Loucy (cell line): ENCODE measurements around the gene HELZ.

Experiments used
- H2AFZ ChIP-seq: fragments of 200-600 bp; sonication (generic); 2 replicates; pipeline ENCODE4 v1.6.0; 2016; ENCODE audit warnings: antibody characterized with exemption, mild to moderate bottlenecking, low read length, moderate library complexity
- H3F3A ChIP-seq: fragments of 200-600 bp; 2 replicates; pipeline ENCODE4 v1.6.0; 2016; ENCODE audit warnings: antibody characterized with exemption, low read depth, mild to moderate bottlenecking
- H3K27me3 ChIP-seq: fragments of 200-600 bp; sonication (generic); 2 replicates; pipeline ENCODE4 v1.6.1; 2014; ENCODE audit warnings: low read length, mild to moderate bottlenecking; ENCODE audit not compliant: insufficient read depth, poor library complexity, severe bottlenecking
- H3K36me3 ChIP-seq: fragments of 200-600 bp; sonication (generic); 2 replicates; pipeline ENCODE4 v1.6.1; 2016; ENCODE audit warnings: low read length; ENCODE audit not compliant: insufficient read depth
- H3K4me1 ChIP-seq: fragments of 200-600 bp; sonication (generic); 2 replicates; pipeline ENCODE4 v1.5.1; 2014; ENCODE audit warnings: low read length, mild to moderate bottlenecking; ENCODE audit not compliant: insufficient read depth, poor library complexity, severe bottlenecking
- H3K4me2 ChIP-seq: fragments of 200-600 bp; sonication (generic); 2 replicates; pipeline ENCODE4 v1.6.0; 2014; ENCODE audit warnings: antibody characterized with exemption, low read length, low read depth, mild to moderate bottlenecking; ENCODE audit not compliant: poor library complexity, severe bottlenecking
- H3K4me3 ChIP-seq: fragments of 200-600 bp; sonication (generic); 2 replicates; pipeline ENCODE4 v1.5.1; 2014; ENCODE audit warnings: low read length, mild to moderate bottlenecking, mixed read lengths; ENCODE audit not compliant: poor library complexity, severe bottlenecking
- H3K79me2 ChIP-seq: fragments of 200-600 bp; sonication (generic); 2 replicates; pipeline ENCODE4 v1.6.1; 2014; ENCODE audit warnings: low read length; ENCODE audit not compliant: insufficient read depth
- H3K9ac ChIP-seq: fragments of 200-600 bp; sonication (generic); 2 replicates; pipeline ENCODE4 v1.6.0; 2014; ENCODE audit warnings: mild to moderate bottlenecking, low read depth, low read length, moderate library complexity; ENCODE audit not compliant: poor library complexity, severe bottlenecking
- H3K9me2 ChIP-seq: fragments of 200-600 bp; sonication (generic); replicated peaks from 2 replicates; pipeline ENCODE4 v1.6.1; 2016; ENCODE audit warnings: low read depth, low read length, mixed read lengths
- H3K9me3 ChIP-seq: fragments of 200-600 bp; sonication (generic); 2 replicates; pipeline ENCODE4 v1.6.1; 2014; ENCODE audit warnings: mild to moderate bottlenecking, antibody characterized with exemption, low read length, low read depth; ENCODE audit not compliant: insufficient read depth
- H4K20me1 ChIP-seq: fragments of 200-600 bp; sonication (generic); 2 replicates; pipeline ENCODE4 v1.6.0; 2014; ENCODE audit warnings: antibody characterized with exemption, low read length, mild to moderate bottlenecking; ENCODE audit not compliant: insufficient read depth, poor library complexity, severe bottlenecking
- EZH2phosphoT487 ChIP-seq: fragments of 200-600 bp; IDR thresholded peaks from 2 replicates; pipeline ENCODE4 v1.6.1; 2018; ENCODE audit warnings: antibody characterized with exemption, mild to moderate bottlenecking, moderate library complexity, borderline replicate concordance
- TF ChIP-seq, protein P1 (sequence below): fragments of 200-600 bp; sonication (generic); conservative IDR thresholded peaks from 2 replicates; pipeline ENCODE4 v1.5.1; 2014; ENCODE audit warnings: mild to moderate bottlenecking, antibody characterized with exemption, low read length

Gene HELZ

DNA sequence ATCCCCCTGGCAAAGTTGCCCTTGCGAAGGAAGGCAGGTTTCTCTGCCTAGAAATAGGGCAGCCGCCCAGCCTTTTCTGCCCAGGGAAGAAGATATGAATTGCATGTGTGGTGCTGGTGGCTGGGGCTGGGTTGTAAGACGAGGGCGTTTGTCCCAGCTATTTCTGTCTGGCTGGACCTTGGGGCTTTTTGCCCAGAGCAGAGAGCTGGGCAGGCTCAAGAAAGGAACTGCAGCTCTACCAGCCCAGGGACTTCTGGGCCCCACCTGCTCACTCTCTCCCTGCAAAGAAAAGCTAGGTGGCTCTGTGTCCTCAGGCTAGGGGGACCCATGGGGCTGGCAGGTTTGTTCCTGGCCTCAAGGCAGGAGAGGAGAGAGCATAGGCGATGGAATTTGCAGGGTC, 200.1 kb downstream of the HELZ start:
- H3K36me3 ChIP-seq, result no peaks in the 10 kb centered on the region
- H4K20me1 ChIP-seq, result no peaks in the 10 kb centered on the region
- H3K4me2 ChIP-seq, result no peak overlapping the region
- H3K9ac ChIP-seq, result no peak overlapping the region
- H3K9me3 ChIP-seq, result peaks cover 16% of the 10 kb centered on the region
- TF ChIP-seq, protein P1, sequence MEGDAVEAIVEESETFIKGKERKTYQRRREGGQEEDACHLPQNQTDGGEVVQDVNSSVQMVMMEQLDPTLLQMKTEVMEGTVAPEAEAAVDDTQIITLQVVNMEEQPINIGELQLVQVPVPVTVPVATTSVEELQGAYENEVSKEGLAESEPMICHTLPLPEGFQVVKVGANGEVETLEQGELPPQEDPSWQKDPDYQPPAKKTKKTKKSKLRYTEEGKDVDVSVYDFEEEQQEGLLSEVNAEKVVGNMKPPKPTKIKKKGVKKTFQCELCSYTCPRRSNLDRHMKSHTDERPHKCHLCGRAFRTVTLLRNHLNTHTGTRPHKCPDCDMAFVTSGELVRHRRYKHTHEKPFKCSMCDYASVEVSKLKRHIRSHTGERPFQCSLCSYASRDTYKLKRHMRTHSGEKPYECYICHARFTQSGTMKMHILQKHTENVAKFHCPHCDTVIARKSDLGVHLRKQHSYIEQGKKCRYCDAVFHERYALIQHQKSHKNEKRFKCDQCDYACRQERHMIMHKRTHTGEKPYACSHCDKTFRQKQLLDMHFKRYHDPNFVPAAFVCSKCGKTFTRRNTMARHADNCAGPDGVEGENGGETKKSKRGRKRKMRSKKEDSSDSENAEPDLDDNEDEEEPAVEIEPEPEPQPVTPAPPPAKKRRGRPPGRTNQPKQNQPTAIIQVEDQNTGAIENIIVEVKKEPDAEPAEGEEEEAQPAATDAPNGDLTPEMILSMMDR, result no peak
- H2AFZ ChIP-seq, result no peak overlapping the region
- H3K4me1 ChIP-seq, result no peaks in the 10 kb centered on the region
- no peaks in the 10 kb centered on the region for H3K79me2 ChIP-seq
- H3K27me3 ChIP-seq, result no peaks in the 10 kb centered on the region
- no peak overlapping the region for H3K4me3 ChIP-seq
- no peaks in the 10 kb centered on the region for H3F3A ChIP-seq
- H3K9me2 ChIP-seq, result no peaks in the 10 kb centered on the region

DNA sequence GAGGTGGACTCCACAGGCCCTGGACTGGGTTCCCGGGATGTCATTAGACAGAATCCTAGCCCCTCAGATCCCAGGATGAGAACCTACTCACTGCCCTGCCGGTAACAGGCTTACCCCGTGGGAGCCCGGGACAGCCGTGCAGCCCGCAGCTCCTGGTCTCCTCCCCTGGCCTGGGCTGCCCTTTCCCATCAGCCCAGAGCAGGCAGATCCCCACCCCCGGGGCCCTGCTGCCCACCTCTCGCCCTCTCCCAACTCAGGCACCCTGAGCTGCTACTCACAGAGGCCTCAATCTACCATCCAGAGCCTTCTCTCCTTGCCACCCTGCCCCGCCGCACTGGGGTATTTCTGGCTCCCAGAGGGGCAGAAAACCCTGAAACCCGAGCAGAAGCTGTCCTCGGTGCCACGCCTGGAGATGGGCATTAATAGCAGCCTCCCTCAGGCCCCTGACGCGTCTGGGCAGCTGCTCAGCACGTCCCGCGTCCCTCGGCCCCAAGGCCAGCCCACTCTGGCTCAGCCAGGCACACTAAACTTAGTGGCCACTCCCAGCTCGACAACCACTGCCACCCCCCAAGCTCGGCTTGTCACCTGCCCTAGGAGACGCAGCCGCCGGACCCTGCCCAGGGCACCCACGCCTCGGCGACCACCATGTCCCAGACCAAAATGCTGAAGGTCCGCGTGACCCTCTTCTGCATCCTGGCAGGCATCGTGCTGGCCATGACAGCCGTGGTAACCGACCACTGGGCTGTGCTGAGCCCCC, 200.8 kb downstream of the HELZ start, which contains the start of gene CACNG1:
TSS of gene CACNG1 (plus strand) at position 539 of the 757 bp plus-strand sequence. CDS start at position 646, 107 bp downstream.
- H3K27me3 ChIP-seq, result no peaks in the 10 kb centered on the region
- no peaks in the 10 kb centered on the region for H3F3A ChIP-seq
- H3K9ac ChIP-seq, result no peak within 1 kb of the TSS
- no peaks in the 10 kb centered on the region for H3K9me2 ChIP-seq
- H4K20me1 ChIP-seq, result no peaks in the 10 kb centered on the region
- no peaks in the 10 kb centered on the region for H3K79me2 ChIP-seq
- H3K36me3 ChIP-seq, result no peaks in the 10 kb centered on the region
- H3K4me3 ChIP-seq, result no peak within 1 kb of the TSS
- no peaks in the 10 kb centered on the region for H3K4me1 ChIP-seq
- H3K9me3 ChIP-seq, result peaks cover 14% of the 10 kb centered on the region
- H3K4me2 ChIP-seq, result no peak within 1 kb of the TSS
- no peak within 1 kb of the TSS for H2AFZ ChIP-seq
- no peak for TF ChIP-seq EZH2phosphoT487
- TF ChIP-seq, protein P1, result no peak

DNA sequence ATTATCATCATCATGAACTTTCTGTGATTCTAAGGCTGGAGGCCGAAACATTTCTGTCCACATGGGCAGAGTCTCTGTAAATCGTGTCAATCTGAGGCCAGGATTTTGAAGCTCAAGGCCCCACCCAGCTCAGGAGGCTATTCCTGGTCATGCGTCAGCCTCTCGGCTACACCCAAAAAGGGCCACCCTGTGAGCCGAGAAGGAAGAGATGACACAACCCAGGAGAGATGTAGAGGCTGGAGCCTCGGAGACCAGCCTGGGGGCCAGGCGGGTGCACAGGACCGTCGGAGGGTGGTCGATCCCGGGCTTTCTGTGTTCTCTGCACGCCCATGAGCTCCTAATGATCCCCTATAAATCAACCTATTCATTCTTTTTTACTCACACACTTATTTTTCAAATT, 201.7 kb downstream of the HELZ start:
- H3K9ac ChIP-seq, result no peak overlapping the region
- H3K79me2 ChIP-seq, result no peaks in the 10 kb centered on the region
- H3K4me2 ChIP-seq, result no peak overlapping the region
- no peaks in the 10 kb centered on the region for H3K9me2 ChIP-seq
- no peaks in the 10 kb centered on the region for H3K27me3 ChIP-seq
- H2AFZ ChIP-seq, result no peak overlapping the region
- H3K4me3 ChIP-seq, result no peak overlapping the region
- TF ChIP-seq EZH2phosphoT487, result no peak
- TF ChIP-seq, protein P1, result no peak
- no peaks in the 10 kb centered on the region for H3K4me1 ChIP-seq
- peaks cover 7% of the 10 kb centered on the region; the same call in 1 of the 2 replicates for H3K9me3 ChIP-seq
- H3K36me3 ChIP-seq, result no peaks in the 10 kb centered on the region
- H3F3A ChIP-seq, result no peaks in the 10 kb centered on the region
- H4K20me1 ChIP-seq, result no peaks in the 10 kb centered on the region
